Transverse colon (tissue), 4 donors: ENCODE measurements around the gene PITPNC1. TPM values are rescaled to one million over a fixed set of nuclear protein-coding genes. Genes with fewer than 3 reads are reported as not detected.

Experiments
- DNase-seq: peaks from one replicate; pipeline ENCODE4 v3.0.0-alpha.2; 2019
- H3K27ac ChIP-seq, 4 donors: fragments of 200-600 bp; sonication (generic); 2 replicates each; pipeline ENCODE4 v1.5.1; 2016 to 2018; ENCODE audit warnings: inconsistent platforms in 4 of 4
- H3K27me3 ChIP-seq: fragments of 200-600 bp; sonication (generic); 2 replicates; pipeline ENCODE4 v1.5.1; 2017; ENCODE audit warnings: inconsistent platforms
- H3K36me3 ChIP-seq, 4 donors: fragments of 200-600 bp; sonication (generic); 2 replicates each; pipeline ENCODE4 v1.5.1; 2017 to 2019; ENCODE audit warnings: inconsistent platforms in 4 of 4
- H3K4me1 ChIP-seq, 4 donors: fragments of 200-600 bp; sonication (generic); 2 replicates each; pipeline ENCODE4 v1.5.1; 2017 to 2020; ENCODE audit warnings: inconsistent platforms in 4 of 4
- H3K4me3 ChIP-seq, 4 donors: fragments of 200-600 bp; sonication (generic); 1 replicate in 1 of 4; 2 replicates in 3 of 4; pipeline versions ENCODE4 v1.5.1 to v1.6.1; 2017 to 2019; ENCODE audit warnings: inconsistent platforms in 4 of 4
- H3K9me3 ChIP-seq, 2 donors: fragments of 200-600 bp; sonication (generic); 2 replicates each; pipeline ENCODE4 v1.5.1; 2017 to 2019; ENCODE audit warnings: inconsistent platforms in 2 of 2
- CTCF ChIP-seq, 5 experiments: fragments of 200-600 bp in 3 of 5; fragments of 450-650 bp in 2 of 5; sonication (generic) in 3 of 5; IDR thresholded peaks; 1 replicate in 2 of 5; 2 replicates in 3 of 5; pipeline ENCODE4 v1.5.1; 2016 to 2017; ENCODE audit warnings: antibody characterized with exemption in 5 of 5, inconsistent platforms in 3 of 5, mild to moderate bottlenecking in 2 of 5, moderate library complexity in 1 of 5
- EP300 ChIP-seq: sonication (generic); formaldehyde crosslinking; IDR thresholded peaks from one replicate; pipeline ENCODE4 v1.6.1; 2017; ENCODE audit warnings: antibody characterized with exemption, low read depth
- POLR2A ChIP-seq: fragments of 450-650 bp; IDR thresholded peaks from one replicate; pipeline ENCODE4 v1.6.1; 2016; ENCODE audit warnings: antibody characterized with exemption, mild to moderate bottlenecking, moderate library complexity
- POLR2AphosphoS5 ChIP-seq, 3 donors: sonication (generic); formaldehyde crosslinking; IDR thresholded peaks; one replicate each; pipeline ENCODE4 v1.6.1; 2016; ENCODE audit warnings: antibody characterized with exemption in 3 of 3
- WGBS, 2 donors: methylation state at CpG; one replicate each; pipeline ENCODE4 v1.1.5; 2018; ENCODE audit warnings: low coverage in 1 of 2; 5-methylcytosine and 5-hydroxymethylcytosine counted together
- in situ Hi-C, 4 donors: fragments of 200-750 bp; cut with MboI; loops; one replicate each; pipeline versions ENCODE4 v1.15.0 to v1.15.1; 2017; ENCODE audit warnings: low sequenced_read_pairs in 3 of 4, low pct_ligation_motif_present in 1 of 4, low pct_unique_long_range_greater_than_20kb in 1 of 4
- intact Hi-C: fragments of 100-400 bp; cut with DNase I; formaldehyde crosslinking; loops from one replicate; pipeline ENCODE4 v1.15.1; 2023; ENCODE audit warnings: low total_unique reads
- total RNA-seq, 4 donors: library from RNA; depleted of rRNA; stranded (reverse); fragments of >200 nt; gene quantifications; one replicate each; pipeline ENCODE4 v1.1.0, GENCODE V29; 2016

The PITPNC1 gene
- total RNA-seq, 4 donors from 2014 or later, result 1.6 to 10.3 (median 4.0) TPM

GRCh38 chr17:67482764-67483163 lies 105.7 kb downstream of the PITPNC1 start:
- DNase-seq, result no peak
- TF ChIP-seq CTCF (IDR thresholded peaks at IDR 0.05) (no peak), POLR2A (no peak), POLR2AphosphoS5 (IDR thresholded peaks at IDR 0.05) (no peak), EP300 (no peak)
- H3K27me3 ChIP-seq, result no peaks in the 10 kb centered on the region
- peaks cover 0 to 8% (median 2%) of the 10 kb centered on the region in 4 donors for H3K4me1 ChIP-seq
- H3K4me3 ChIP-seq, result no peak overlapping the region
- H3K9me3 ChIP-seq, result no peaks in the 10 kb centered on the region
- no peaks in the 10 kb centered on the region for H3K36me3 ChIP-seq
- in situ Hi-C loops, result loop anchor here in 2 of 4 donors (5.0 to 25.0 kb wide), 3 partner anchors 95 to 205 kb away; no protein-coding TSS in a partner anchor
- intact Hi-C loops, result no loop called here
- H3K27ac ChIP-seq, result peak overlapping the region in 1 of 4 donors; percentile 20
- 84% methylated on average over 3 of the region's 3 CpGs; no CpG with 5 or more reads in 1 of the 2 donors for whole genome bisulfite sequencing, 2 donors

- Histone ChIP-seq H3K36me3 (no peaks in the 10 kb centered on the region), H3K4me3 (no peak overlapping the region), H3K27ac (no peak overlapping the region), H3K9me3 (no peaks in the 10 kb centered on the region), H3K4me1 (peaks cover 0 to 11% (median 2%) of the 10 kb centered on the region in 4 donors), H3K27me3 (no peaks in the 10 kb centered on the region)
- WGBS, 2 donors, result 85 to 96% methylated on average over 3 to 4 of the region's 4 CpGs
- DNase-seq, result no peak
- TF ChIP-seq POLR2AphosphoS5 (IDR thresholded peaks at IDR 0.05), result no peak
- no peak for TF ChIP-seq POLR2A
- intact Hi-C loops (no loop called here), in situ Hi-C loops (loop anchor here in 2 of 4 donors (5.0 to 25.0 kb wide), 3 partner anchors 97 to 203 kb away; no protein-coding TSS in a partner anchor)
Measured at GRCh38 chr17:67484261-67484660, 107.2 kb downstream of the PITPNC1 start.

GRCh38 chr17:67485666-67486065 lies 108.6 kb downstream of the PITPNC1 start:
- in situ Hi-C loops (loop anchor here in 1 of 4 donors (25.0 kb wide), 2 partner anchors 127 to 202 kb away; no protein-coding TSS in a partner anchor), intact Hi-C loops (no loop called here)
- WGBS, 2 donors, result 94 to 96% methylated on average over 5 to 7 of the region's 7 CpGs
- peaks cover 0 to 15% (median 2%) of the 10 kb centered on the region in 4 donors for H3K4me1 ChIP-seq
- H3K27ac ChIP-seq, result no peak overlapping the region
- no peaks in the 10 kb centered on the region for H3K9me3 ChIP-seq
- no peak for TF ChIP-seq EP300
- TF ChIP-seq POLR2AphosphoS5 (IDR thresholded peaks at IDR 0.05), result no peak
- no peak for TF ChIP-seq CTCF (IDR thresholded peaks at IDR 0.05)
- TF ChIP-seq POLR2A, result no peak
- no peak overlapping the region for H3K4me3 ChIP-seq
- DNase-seq, result no peak
- no peaks in the 10 kb centered on the region for H3K36me3 ChIP-seq
- no peaks in the 10 kb centered on the region for H3K27me3 ChIP-seq

- in situ Hi-C loops (loop anchor here in 1 of 4 donors (25.0 kb wide), 2 partner anchors 125 to 200 kb away; no protein-coding TSS in a partner anchor), intact Hi-C loops (no loop called here)
- 70 to 89% methylated on average over 6 to 7 of the region's 7 CpGs for WGBS, 2 donors
Measured at GRCh38 chr17:67487506-67487905, 110.4 kb downstream of the PITPNC1 start.

More at GRCh38 chr17:67487506-67487905, 110.4 kb downstream of the PITPNC1 start:
- TF ChIP-seq EP300 (no peak), POLR2A (no peak), CTCF (IDR thresholded peaks at IDR 0.05) (no peak), POLR2AphosphoS5 (IDR thresholded peaks at IDR 0.05) (no peak)
- peaks cover 0 to 27% (median 5%) of the 10 kb centered on the region in 4 donors for H3K4me1 ChIP-seq
- peak overlapping the region in 3 of 4 donors; percentile 14 to 35 (median 24) for H3K27ac ChIP-seq
- no peaks in the 10 kb centered on the region for H3K27me3 ChIP-seq
- H3K36me3 ChIP-seq, result no peaks in the 10 kb centered on the region
- no peaks in the 10 kb centered on the region for H3K9me3 ChIP-seq
- DNase-seq, result no peak
- H3K4me3 ChIP-seq, result no peak overlapping the region
